Stomach (tissue), 4 donors: ENCODE measurements around the gene C1orf21.

Source experiments
- POLR2AphosphoS5 ChIP-seq, 3 donors: sonication (generic); formaldehyde crosslinking; IDR thresholded peaks; one replicate each; pipeline ENCODE4 v1.6.1; 2016; ENCODE audit warnings: antibody characterized with exemption in 3 of 3
- TF ChIP-seq, protein P1 (sequence below), 7 experiments: fragments of 450-650 bp in 4 of 7; fragments of 200-600 bp in 3 of 7; sonication (generic) in 3 of 7; IDR thresholded peaks; one replicate each; pipeline ENCODE4 v1.5.1; 2016 to 2019; ENCODE audit warnings: antibody characterized with exemption in 7 of 7, control low read depth in 2 of 7, mild to moderate bottlenecking in 1 of 7

DNA sequence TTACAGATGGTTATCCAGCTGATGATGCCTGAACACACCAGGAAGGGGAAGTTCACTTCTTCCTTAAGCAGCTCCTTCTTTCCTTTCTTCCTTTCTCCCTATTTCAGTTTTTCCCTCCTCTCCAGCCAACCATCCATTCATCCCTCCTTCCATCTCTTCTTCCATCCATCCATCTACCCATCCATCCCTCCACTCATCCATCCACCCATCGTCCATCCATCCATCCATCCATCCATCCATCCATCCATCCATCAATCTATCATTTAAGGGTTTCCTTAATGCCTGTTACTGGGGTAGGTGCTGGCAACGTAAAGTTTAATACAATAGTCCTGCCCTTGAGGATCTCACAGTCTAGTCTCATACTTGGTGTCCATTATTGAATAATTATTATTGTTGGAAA, 36.8 kb downstream of the C1orf21 start:
- TF ChIP-seq, protein P1, sequence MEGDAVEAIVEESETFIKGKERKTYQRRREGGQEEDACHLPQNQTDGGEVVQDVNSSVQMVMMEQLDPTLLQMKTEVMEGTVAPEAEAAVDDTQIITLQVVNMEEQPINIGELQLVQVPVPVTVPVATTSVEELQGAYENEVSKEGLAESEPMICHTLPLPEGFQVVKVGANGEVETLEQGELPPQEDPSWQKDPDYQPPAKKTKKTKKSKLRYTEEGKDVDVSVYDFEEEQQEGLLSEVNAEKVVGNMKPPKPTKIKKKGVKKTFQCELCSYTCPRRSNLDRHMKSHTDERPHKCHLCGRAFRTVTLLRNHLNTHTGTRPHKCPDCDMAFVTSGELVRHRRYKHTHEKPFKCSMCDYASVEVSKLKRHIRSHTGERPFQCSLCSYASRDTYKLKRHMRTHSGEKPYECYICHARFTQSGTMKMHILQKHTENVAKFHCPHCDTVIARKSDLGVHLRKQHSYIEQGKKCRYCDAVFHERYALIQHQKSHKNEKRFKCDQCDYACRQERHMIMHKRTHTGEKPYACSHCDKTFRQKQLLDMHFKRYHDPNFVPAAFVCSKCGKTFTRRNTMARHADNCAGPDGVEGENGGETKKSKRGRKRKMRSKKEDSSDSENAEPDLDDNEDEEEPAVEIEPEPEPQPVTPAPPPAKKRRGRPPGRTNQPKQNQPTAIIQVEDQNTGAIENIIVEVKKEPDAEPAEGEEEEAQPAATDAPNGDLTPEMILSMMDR (IDR thresholded peaks at IDR 0.05), result no peak
- TF ChIP-seq POLR2AphosphoS5 (IDR thresholded peaks at IDR 0.05), result no peak
